GM23338 (cell line): Measurements from ENCODE around the gene FDXR. TPM values are rescaled to one million over a fixed set of nuclear protein-coding genes. Genes with fewer than 3 reads are reported as not detected.

Experiments
- ATAC-seq: fragments of 200-7000 bp; cut with Tn5 transposase; 3 replicates; pipeline ENCODE4 v1.9.1; 2020
- DNase-seq: peaks from one replicate; pipeline ENCODE4 v3.0.0-alpha.2; 2015; ENCODE audit warnings: low spot score
- H2AFZ ChIP-seq: fragments of 200-600 bp; sonication (generic); 2 replicates; pipeline ENCODE4 v1.8.0; 2016; ENCODE audit warnings: antibody characterized with exemption, mild to moderate bottlenecking, moderate library complexity
- H3F3A ChIP-seq: fragments of 200-600 bp; sonication (generic); replicated peaks from 2 replicates; pipeline ENCODE4 v1.8.0; 2017; ENCODE audit warnings: antibody characterized with exemption, mixed run types, low read depth
- H3K27ac ChIP-seq: fragments of 200-600 bp; sonication (generic); 2 replicates; pipeline ENCODE4 v1.6.1; 2016; ENCODE audit warnings: low read depth
- H3K27me3 ChIP-seq: fragments of 200-600 bp; sonication (generic); 2 replicates; pipeline ENCODE4 v1.8.0; 2016; ENCODE audit warnings: mild to moderate bottlenecking, mixed run types, moderate library complexity; ENCODE audit not compliant: insufficient read depth
- H3K36me3 ChIP-seq: fragments of 200-600 bp; sonication (generic); 2 replicates; pipeline ENCODE4 v1.8.0; 2016; ENCODE audit warnings: mild to moderate bottlenecking; ENCODE audit not compliant: insufficient read depth
- H3K4me1 ChIP-seq: fragments of 200-600 bp; sonication (generic); 2 replicates; pipeline ENCODE4 v1.8.0; 2016; ENCODE audit warnings: mild to moderate bottlenecking, moderate library complexity; ENCODE audit not compliant: insufficient read depth
- H3K4me2 ChIP-seq: fragments of 200-600 bp; sonication (generic); 2 replicates; pipeline ENCODE4 v1.7.1; 2017; ENCODE audit warnings: mixed run types
- H3K4me3 ChIP-seq: fragments of 200-600 bp; sonication (generic); 2 replicates; pipeline ENCODE4 v1.6.1; 2016; ENCODE audit warnings: mixed run types
- H3K79me2 ChIP-seq: fragments of 200-600 bp; sonication (generic); replicated peaks from 2 replicates; pipeline ENCODE4 v1.8.0; 2017; ENCODE audit warnings: mild to moderate bottlenecking; ENCODE audit not compliant: insufficient read depth
- H3K9me2 ChIP-seq: fragments of 200-600 bp; sonication (generic); 2 replicates; pipeline ENCODE4 v1.8.0; 2017; ENCODE audit not compliant: insufficient read depth
- H4K20me1 ChIP-seq: fragments of 200-600 bp; sonication (generic); replicated peaks from 2 replicates; pipeline ENCODE4 v1.8.0; 2017; ENCODE audit warnings: mild to moderate bottlenecking; ENCODE audit not compliant: insufficient read depth
- H3K27ac Mint-ChIP-seq: 2 replicates; pipeline ENCODE4 v1.8.0; 2020; ENCODE audit warnings: inconsistent platforms, mild to moderate bottlenecking, moderate library complexity, mixed read lengths
- H3K27me3 Mint-ChIP-seq: 3 replicates; pipeline ENCODE4 v1.8.0; 2022; ENCODE audit warnings: low read depth, mild to moderate bottlenecking, moderate library complexity, mixed read lengths, inconsistent platforms; ENCODE audit not compliant: insufficient read depth, poor library complexity
- H3K36me3 Mint-ChIP-seq: 3 replicates; pipeline ENCODE4 v1.8.0; 2021; ENCODE audit warnings: low read depth, mild to moderate bottlenecking, inconsistent platforms, moderate library complexity, mixed read lengths
- H3K4me1 Mint-ChIP-seq: 3 replicates; pipeline ENCODE4 v1.8.0; 2020; ENCODE audit warnings: mild to moderate bottlenecking, inconsistent platforms, mixed read lengths
- H3K4me3 Mint-ChIP-seq: 3 replicates; pipeline ENCODE4 v1.8.0; 2021; ENCODE audit warnings: moderate library complexity, mild to moderate bottlenecking, inconsistent platforms, mixed read lengths
- H3K9me3 Mint-ChIP-seq: 3 replicates; pipeline ENCODE4 v1.8.0; 2020; ENCODE audit warnings: moderate library complexity, mild to moderate bottlenecking, inconsistent platforms, mixed read lengths
- CREB1 ChIP-seq: fragments of 250-450 bp; sonication (Bioruptor Pico); IDR thresholded peaks from 2 replicates; pipeline ENCODE4 v1.5.0; 2020; ENCODE audit warnings: low read depth, mild to moderate bottlenecking, moderate library complexity
- EZH2 ChIP-seq: fragments of 200-600 bp; sonication (generic); IDR thresholded peaks from one replicate; pipeline ENCODE4 v1.8.0; 2017; ENCODE audit warnings: antibody characterized with exemption, mild to moderate bottlenecking, low read depth; ENCODE audit not compliant: unreplicated experiment
- EZH2phosphoT487 ChIP-seq: fragments of 200-600 bp; sonication (generic); IDR thresholded peaks from one replicate; pipeline ENCODE4 v1.8.1; 2018; ENCODE audit warnings: antibody characterized with exemption; ENCODE audit not compliant: unreplicated experiment
- JUNB ChIP-seq: IDR thresholded peaks from one replicate; pipeline ENCODE4 v1.6.1; 2016; ENCODE audit warnings: antibody characterized with exemption; ENCODE audit not compliant: unreplicated experiment
- NANOG ChIP-seq: IDR thresholded peaks from 2 replicates; pipeline ENCODE4 v1.6.1; 2016; ENCODE audit warnings: antibody characterized with exemption, borderline replicate concordance
- POLR2AphosphoS5 ChIP-seq: IDR thresholded peaks from 2 replicates; pipeline ENCODE4 v1.6.1; 2016; ENCODE audit warnings: antibody characterized with exemption, low read depth
- REST ChIP-seq: IDR thresholded peaks from one replicate; pipeline ENCODE4 v1.6.1; 2018; ENCODE audit warnings: antibody characterized with exemption; ENCODE audit not compliant: unreplicated experiment
- STAT1 ChIP-seq: IDR thresholded peaks from one replicate; pipeline ENCODE4 v1.6.1; 2016; ENCODE audit warnings: antibody characterized with exemption; ENCODE audit not compliant: unreplicated experiment
- ZNF114 ChIP-seq: fragments of 250-450 bp; sonication (Bioruptor Pico); IDR thresholded peaks from 2 replicates; pipeline ENCODE4 v1.5.0; 2020; ENCODE audit warnings: mild to moderate bottlenecking, moderate library complexity
- ZNF331 ChIP-seq: fragments of 250-450 bp; sonication (Bioruptor Pico); IDR thresholded peaks from 2 replicates; pipeline ENCODE4 v1.5.0; 2020; ENCODE audit warnings: low read depth, mild to moderate bottlenecking, moderate library complexity
- ZNF462 ChIP-seq: fragments of 250-450 bp; sonication (Bioruptor Pico); IDR thresholded peaks from 2 replicates; pipeline ENCODE4 v1.5.0; 2020; ENCODE audit warnings: mild to moderate bottlenecking, moderate library complexity
- polyA plus RNA-seq: library from polyadenylated mRNA; unstranded; fragments of >200 nt; fragmentation: Nextera tagmentation; extraction: Ambion mirVana; gene quantifications from 2 replicates; pipeline ENCODE4 v1.2.1, GENCODE V29; 2016
- total RNA-seq: library from RNA; depleted of rRNA; stranded (reverse); fragments of >200 nt; shearing (Covaris generic); gene quantifications from 2 replicates; pipeline ENCODE4 v1.2.3, GENCODE V29; 2014
- TF ChIP-seq, protein P1 (sequence below): IDR thresholded peaks from 2 replicates; pipeline ENCODE4 v1.6.1; 2016; ENCODE audit warnings: antibody characterized with exemption
- TF ChIP-seq, protein P2 (sequence below), 2 experiments: fragments of 200-600 bp in 1 of 2; sonication (generic) in 1 of 2; conservative IDR thresholded peaks; 2 replicates each; pipeline versions ENCODE4 v1.5.1 to v1.6.1; 2016 to 2017; ENCODE audit warnings: antibody characterized with exemption in 2 of 2, low read depth in 2 of 2, mild to moderate bottlenecking in 2 of 2, moderate library complexity in 1 of 2

The FDXR gene
- total and polyA plus RNA-seq, 2 experiments from 2014 or later = 21.7 to 33.1 TPM

GRCh38 chr17:74863420-74864296 lies 9.1 kb downstream of the FDXR start:
- Mint-ChIP-seq H3K36me3 (peaks cover 11% of the 10 kb centered on the region; the same call in 2 of the 3 replicates), H3K27ac (no peak overlapping the region), H3K9me3 (no peaks in the 10 kb centered on the region), H3K4me1 (peaks cover 12% of the 10 kb centered on the region), H3K27me3 (peaks cover 38% of the 10 kb centered on the region), H3K4me3 (no peak overlapping the region)
- no peaks in the 10 kb centered on the region for H3K79me2 ChIP-seq
- TF ChIP-seq, protein P1, sequence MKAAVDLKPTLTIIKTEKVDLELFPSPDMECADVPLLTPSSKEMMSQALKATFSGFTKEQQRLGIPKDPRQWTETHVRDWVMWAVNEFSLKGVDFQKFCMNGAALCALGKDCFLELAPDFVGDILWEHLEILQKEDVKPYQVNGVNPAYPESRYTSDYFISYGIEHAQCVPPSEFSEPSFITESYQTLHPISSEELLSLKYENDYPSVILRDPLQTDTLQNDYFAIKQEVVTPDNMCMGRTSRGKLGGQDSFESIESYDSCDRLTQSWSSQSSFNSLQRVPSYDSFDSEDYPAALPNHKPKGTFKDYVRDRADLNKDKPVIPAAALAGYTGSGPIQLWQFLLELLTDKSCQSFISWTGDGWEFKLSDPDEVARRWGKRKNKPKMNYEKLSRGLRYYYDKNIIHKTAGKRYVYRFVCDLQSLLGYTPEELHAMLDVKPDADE = no peak
- TF ChIP-seq JUNB (no peak), STAT1 (no peak), EZH2 (no peak), EZH2phosphoT487 (no peak), CREB1 (CRISPR knock-in tag) (no peak), POLR2AphosphoS5 (no peak), ZNF331 (CRISPR knock-in tag) (no peak), NANOG (no peak), ZNF462 (no peak), REST (no peak), ZNF114 (no peak)
- TF ChIP-seq, protein P2, sequence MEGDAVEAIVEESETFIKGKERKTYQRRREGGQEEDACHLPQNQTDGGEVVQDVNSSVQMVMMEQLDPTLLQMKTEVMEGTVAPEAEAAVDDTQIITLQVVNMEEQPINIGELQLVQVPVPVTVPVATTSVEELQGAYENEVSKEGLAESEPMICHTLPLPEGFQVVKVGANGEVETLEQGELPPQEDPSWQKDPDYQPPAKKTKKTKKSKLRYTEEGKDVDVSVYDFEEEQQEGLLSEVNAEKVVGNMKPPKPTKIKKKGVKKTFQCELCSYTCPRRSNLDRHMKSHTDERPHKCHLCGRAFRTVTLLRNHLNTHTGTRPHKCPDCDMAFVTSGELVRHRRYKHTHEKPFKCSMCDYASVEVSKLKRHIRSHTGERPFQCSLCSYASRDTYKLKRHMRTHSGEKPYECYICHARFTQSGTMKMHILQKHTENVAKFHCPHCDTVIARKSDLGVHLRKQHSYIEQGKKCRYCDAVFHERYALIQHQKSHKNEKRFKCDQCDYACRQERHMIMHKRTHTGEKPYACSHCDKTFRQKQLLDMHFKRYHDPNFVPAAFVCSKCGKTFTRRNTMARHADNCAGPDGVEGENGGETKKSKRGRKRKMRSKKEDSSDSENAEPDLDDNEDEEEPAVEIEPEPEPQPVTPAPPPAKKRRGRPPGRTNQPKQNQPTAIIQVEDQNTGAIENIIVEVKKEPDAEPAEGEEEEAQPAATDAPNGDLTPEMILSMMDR (conservative IDR thresholded peaks at IDR 0.05; ENCODE audit: low read depth in 2 of 2) = no peak
- peaks cover 4% of the 10 kb centered on the region; the same call in 1 of the 2 replicates for H3K4me1 ChIP-seq
- no peaks in the 10 kb centered on the region for H3K36me3 ChIP-seq
- no peak overlapping the region for H3K27ac ChIP-seq
- H3K4me3 ChIP-seq = no peak overlapping the region
- H3K4me2 ChIP-seq = no peak overlapping the region
- DNase-seq (no peak), ATAC-seq (no peak)
- H4K20me1 ChIP-seq = no peaks in the 10 kb centered on the region; the same call in 1 of the 2 replicates
- peaks cover 8% of the 10 kb centered on the region; the same call in 1 of the 2 replicates for H3F3A ChIP-seq
- no peak overlapping the region for H2AFZ ChIP-seq
- no peaks in the 10 kb centered on the region for H3K9me2 ChIP-seq
- peaks cover 37% of the 10 kb centered on the region for H3K27me3 ChIP-seq
